WTC11 (cell line): Measurements from ENCODE around the gene MRPL20. TPM values are rescaled to one million over a fixed set of nuclear protein-coding genes. Genes with fewer than 3 reads are reported as not detected.

Source experiments
- ATAC-seq: fragments of 200-7000 bp; cut with Tn5 transposase; 2 replicates; pipeline ENCODE4 v1.10.0; 2021; ENCODE audit warnings: mild to moderate bottlenecking, moderate library complexity
- CTCF ChIA-PET: fragments of 300-600 bp; sonication (Branson Sonifier 250); formaldehyde crosslinking; loops from one replicate; lab custom pipeline; 2021; ENCODE audit warnings: antibody characterized with exemption; lab: Charles Lee
- POLR2A ChIA-PET: fragments of 350-600 bp; sonication (Branson Sonifier 250); formaldehyde crosslinking; loops from one replicate; lab custom pipeline; 2021; ENCODE audit warnings: antibody characterized with exemption; lab: Charles Lee
- DNase-seq: peaks from one replicate; pipeline ENCODE4 v3.0.0; 2021; ENCODE audit warnings: low spot score
- H3K27ac Mint-ChIP-seq: 2 replicates; pipeline ENCODE4 v1.8.0; 2021; ENCODE audit warnings: mixed read lengths
- H3K27me3 Mint-ChIP-seq: 2 replicates; pipeline ENCODE4 v1.8.0; 2021; ENCODE audit warnings: low read depth, mild to moderate bottlenecking, moderate library complexity, mixed read lengths
- H3K36me3 Mint-ChIP-seq: 2 replicates; pipeline ENCODE4 v1.8.0; 2021; ENCODE audit warnings: mixed read lengths
- H3K4me1 Mint-ChIP-seq: 2 replicates; pipeline ENCODE4 v1.8.0; 2022; ENCODE audit warnings: mixed read lengths
- H3K4me3 Mint-ChIP-seq: 2 replicates; pipeline ENCODE4 v1.8.0; 2021; ENCODE audit warnings: mild to moderate bottlenecking, moderate library complexity, mixed read lengths
- H3K9me3 Mint-ChIP-seq: 2 replicates; pipeline ENCODE4 v1.8.0; 2021; ENCODE audit warnings: mixed read lengths
- AFF4 ChIP-seq: sonication (generic); formaldehyde crosslinking; IDR thresholded peaks from 2 replicates; pipeline ENCODE4 v1.8.1; 2023; ENCODE audit warnings: mild to moderate bottlenecking, missing genetic modification reagents, borderline replicate concordance
- AR ChIP-seq: fragments of 250-450 bp; sonication (Bioruptor Pico); IDR thresholded peaks from 2 replicates; pipeline ENCODE4 v1.9.0; 2021; ENCODE audit warnings: mild to moderate bottlenecking
- ARID4B ChIP-seq: sonication (generic); formaldehyde crosslinking; IDR thresholded peaks from 2 replicates; pipeline ENCODE4 v1.8.0; 2023; ENCODE audit warnings: missing genetic modification reagents, mild to moderate bottlenecking, borderline replicate concordance
- CTCF ChIP-seq: fragments of 200-600 bp; IDR thresholded peaks from 2 replicates; pipeline ENCODE4 v1.8.0; 2022; ENCODE audit warnings: antibody characterized with exemption
- E2F1 ChIP-seq: sonication (generic); formaldehyde crosslinking; IDR thresholded peaks from 2 replicates; pipeline ENCODE4 v1.8.0; 2022; ENCODE audit warnings: mild to moderate bottlenecking, missing genetic modification reagents
- E2F4 ChIP-seq: sonication (generic); formaldehyde crosslinking; IDR thresholded peaks from 2 replicates; pipeline ENCODE4 v1.8.1; 2022; ENCODE audit warnings: low read depth, mild to moderate bottlenecking, moderate library complexity, missing genetic modification reagents, borderline replicate concordance
- MLX ChIP-seq: sonication (generic); formaldehyde crosslinking; IDR thresholded peaks from 2 replicates; pipeline ENCODE4 v1.8.1; 2023; ENCODE audit warnings: mild to moderate bottlenecking, missing genetic modification reagents, moderate library complexity
- NFE2L1 ChIP-seq: sonication (generic); formaldehyde crosslinking; IDR thresholded peaks from 2 replicates; pipeline ENCODE4 v1.8.1; 2023; ENCODE audit warnings: missing genetic modification reagents
- OVOL2 ChIP-seq: fragments of 250-450 bp; sonication (Bioruptor Pico); IDR thresholded peaks from 2 replicates; pipeline ENCODE4 v1.9.0; 2021; ENCODE audit warnings: mild to moderate bottlenecking, borderline replicate concordance
- SP1 ChIP-seq: sonication (generic); formaldehyde crosslinking; conservative IDR thresholded peaks from 2 replicates; pipeline ENCODE4 v1.8.1; 2022; ENCODE audit warnings: missing genetic modification reagents
- ZNF532 ChIP-seq: fragments of 250-450 bp; sonication (Bioruptor Pico); IDR thresholded peaks from 2 replicates; pipeline ENCODE4 v1.9.0; 2021; ENCODE audit warnings: mild to moderate bottlenecking, borderline replicate concordance
- ZNF671 ChIP-seq: fragments of 250-450 bp; sonication (Bioruptor Pico); IDR thresholded peaks from 2 replicates; pipeline ENCODE4 v1.8.0; 2021; ENCODE audit warnings: mild to moderate bottlenecking
- total RNA-seq: library from RNA; stranded (reverse); gene quantifications from 3 replicates; pipeline ENCODE4 v1.2.3, GENCODE V29; 2021

MRPL20 gene
- total RNA-seq, 1 experiment from 2014 or later = 156 TPM

GRCh38 chr1:1354271-1355247 is 52.5 kb downstream of the MRPL20 start:
- Mint-ChIP-seq H3K9me3 (no peaks in the 10 kb centered on the region), H3K36me3 (no peaks in the 10 kb centered on the region), H3K27ac (no peak overlapping the region), H3K27me3 (peaks cover 17% of the 10 kb centered on the region), H3K4me1 (peaks cover 29% of the 10 kb centered on the region), H3K4me3 (peak overlapping the region; percentile 73)
- no peak for ATAC-seq
- ChIA-PET POLR2A (interaction anchor here (0.6 to 1.1 kb wide), 5 partner anchors 17 to 484 kb away, joined by 3 to 5 read pairs (median 4); no protein-coding TSS in a partner anchor), CTCF (interaction anchor here (0.6 to 1.5 kb wide), 11 partner anchors 9 to 150 kb away, joined by 3 to 6 read pairs (median 3); partner anchors contain the start of gene AURKAIP1)
- DNase-seq = no peak
- TF ChIP-seq E2F4 (CRISPR knock-in tag) (0 out of 2 replicates have a peak, but pooled peaks have one; percentile 24), E2F1 (CRISPR knock-in tag) (no peak), OVOL2 (CRISPR knock-in tag) (no peak), ZNF532 (CRISPR knock-in tag) (no peak), AR (0 out of 2 replicates have a peak, but pooled peaks have one; percentile 41), CTCF (no peak), AFF4 (CRISPR knock-in tag) (no peak), MLX (CRISPR knock-in tag) (no peak), ZNF671 (CRISPR knock-in tag) (no peak; the same call in 1 of the 2 replicates), SP1 (CRISPR knock-in tag) (no peak), ARID4B (CRISPR knock-in tag) (no peak), NFE2L1 (no peak)
